Activated T-cell treated with anti-CD3 and anti-CD28 coated beads, Interleukin-2, amount 50 U/mL, for 24 hours (primary cell): ENCODE data around the gene HES2.
"Not testable (repeated sequence)": the region's sequence is repeated elsewhere in the genome, so short reads cannot be mapped to it uniquely, and the experiment has no call there.

Experiments
- DNase-seq: peaks from one replicate; pipeline ENCODE4 v3.0.0-alpha.2; 2020
- H3K27ac Mint-ChIP-seq: 2 replicates; pipeline ENCODE4 v1.8.0; 2020; ENCODE audit warnings: mild to moderate bottlenecking, mixed read lengths
- H3K27me3 Mint-ChIP-seq: 2 replicates; pipeline ENCODE4 v1.8.0; 2020; ENCODE audit warnings: mixed read lengths
- H3K36me3 Mint-ChIP-seq: 2 replicates; pipeline ENCODE4 v1.8.0; 2020; ENCODE audit warnings: low read depth, mixed read lengths
- H3K4me1 Mint-ChIP-seq: 2 replicates; pipeline ENCODE4 v1.8.0; 2020; ENCODE audit warnings: low read depth, mixed read lengths
- H3K4me3 Mint-ChIP-seq: 2 replicates; pipeline ENCODE4 v1.8.0; 2020; ENCODE audit warnings: mild to moderate bottlenecking, moderate library complexity, mixed read lengths
- H3K9me3 Mint-ChIP-seq: 2 replicates; pipeline ENCODE4 v1.8.0; 2020; ENCODE audit warnings: mixed read lengths

HES2 gene

GRCh38 chr1:6399294-6399693 lies 20.4 kb downstream of the HES2 start:
- no peak for DNase-seq
- H3K27ac Mint-ChIP-seq: no peak overlapping the region
- no peak overlapping the region for H3K4me3 Mint-ChIP-seq
- H3K4me1 Mint-ChIP-seq: peaks cover 10% of the 10 kb centered on the region
- peaks cover 4% of the 10 kb centered on the region for H3K27me3 Mint-ChIP-seq
- no peaks in the 10 kb centered on the region for H3K36me3 Mint-ChIP-seq
- H3K9me3 Mint-ChIP-seq: no peaks in the 10 kb centered on the region

GRCh38 chr1:6397844-6398441 lies 21.8 kb downstream of the HES2 start:
- Mint-ChIP-seq H3K4me1 (peaks cover 13% of the 10 kb centered on the region), H3K4me3 (no peak overlapping the region), H3K9me3 (no peaks in the 10 kb centered on the region), H3K36me3 (peaks cover 2% of the 10 kb centered on the region), H3K27ac (no peak overlapping the region), H3K27me3 (peaks cover 3% of the 10 kb centered on the region)
- DNase-seq: no peak

GRCh38 chr1:6396998-6397397 lies 22.7 kb downstream of the HES2 start:
- Mint-ChIP-seq H3K36me3 (peaks cover 5% of the 10 kb centered on the region), H3K4me3 (no peak overlapping the region), H3K27me3 (no peaks in the 10 kb centered on the region), H3K4me1 (peaks cover 18% of the 10 kb centered on the region), H3K9me3 (no peaks in the 10 kb centered on the region), H3K27ac (no peak overlapping the region)
- DNase-seq: no peak

GRCh38 chr1:6395781-6396244 lies 23.9 kb downstream of the HES2 start:
- peaks cover 25% of the 10 kb centered on the region for H3K4me1 Mint-ChIP-seq
- H3K27ac Mint-ChIP-seq: not testable (repeated sequence)

GRCh38 chr1:6395130-6395529 lies 24.6 kb downstream of the HES2 start:
- H3K27ac Mint-ChIP-seq: peak overlapping the region; percentile 84
- not testable (repeated sequence) for H3K36me3 Mint-ChIP-seq, H3K4me3 Mint-ChIP-seq, H3K27me3 Mint-ChIP-seq, DNase-seq, H3K9me3 Mint-ChIP-seq
- peaks cover 25% of the 10 kb centered on the region for H3K4me1 Mint-ChIP-seq

More at GRCh38 chr1:6395781-6396244, 23.9 kb downstream of the HES2 start:
- H3K9me3 Mint-ChIP-seq, H3K36me3 Mint-ChIP-seq, H3K4me3 Mint-ChIP-seq, DNase-seq, H3K27me3 Mint-ChIP-seq: not testable (repeated sequence)

- no peaks in the 10 kb centered on the region for H3K27me3 Mint-ChIP-seq
- H3K4me1 Mint-ChIP-seq: peaks cover 30% of the 10 kb centered on the region
- peak within 1 kb of the TSS; percentile 95 for H3K27ac Mint-ChIP-seq
- no peaks in the 10 kb centered on the region for H3K9me3 Mint-ChIP-seq
- H3K36me3 Mint-ChIP-seq: peaks cover 15% of the 10 kb centered on the region
- peak; percentile 94 for DNase-seq
- peak within 1 kb of the TSS; percentile 86 for H3K4me3 Mint-ChIP-seq
These were observed 26.1 kb downstream of the HES2 start, which contains the start of gene ACOT7 for GRCh38 chr1:6393400-6394187. ACOT7 (minus strand) TSS chr1:6393767; CDS start chr1:6393399, 368 bp downstream.

GRCh38 chr1:6392809-6393399 lies 26.8 kb downstream of the HES2 start:
- H3K9me3 Mint-ChIP-seq: no peaks in the 10 kb centered on the region
- no peak for DNase-seq
- H3K36me3 Mint-ChIP-seq: peaks cover 15% of the 10 kb centered on the region
- H3K4me1 Mint-ChIP-seq: peaks cover 30% of the 10 kb centered on the region
- H3K4me3 Mint-ChIP-seq: peak overlapping the region; percentile 86
- peak overlapping the region; percentile 92 for H3K27ac Mint-ChIP-seq
- no peaks in the 10 kb centered on the region for H3K27me3 Mint-ChIP-seq

- DNase-seq: no peak
- Mint-ChIP-seq H3K36me3 (peaks cover 15% of the 10 kb centered on the region), H3K4me3 (peak overlapping the region; percentile 86), H3K27ac (peak overlapping the region; percentile 77), H3K27me3 (no peaks in the 10 kb centered on the region), H3K4me1 (peaks cover 30% of the 10 kb centered on the region), H3K9me3 (no peaks in the 10 kb centered on the region)
These were observed 27.5 kb downstream of the HES2 start for GRCh38 chr1:6391951-6392808.

- H3K4me1 Mint-ChIP-seq: peaks cover 26% of the 10 kb centered on the region
- no peak overlapping the region for H3K4me3 Mint-ChIP-seq
- no peak for DNase-seq
- H3K27ac Mint-ChIP-seq: no peak overlapping the region
- peaks cover 20% of the 10 kb centered on the region for H3K36me3 Mint-ChIP-seq
- no peaks in the 10 kb centered on the region for H3K9me3 Mint-ChIP-seq
- H3K27me3 Mint-ChIP-seq: no peaks in the 10 kb centered on the region
These were observed 29.7 kb downstream of the HES2 start for GRCh38 chr1:6389971-6390370.

- Mint-ChIP-seq H3K9me3 (no peaks in the 10 kb centered on the region), H3K27me3 (no peaks in the 10 kb centered on the region), H3K36me3 (peaks cover 15% of the 10 kb centered on the region), H3K4me1 (peaks cover 7% of the 10 kb centered on the region), H3K4me3 (no peak overlapping the region), H3K27ac (no peak overlapping the region)
- no peak for DNase-seq
These were observed 33.3 kb downstream of the HES2 start for GRCh38 chr1:6386371-6386949.

- no peaks in the 10 kb centered on the region for H3K27me3 Mint-ChIP-seq
- no peak for DNase-seq
- H3K27ac Mint-ChIP-seq: no peak overlapping the region
- peaks cover 15% of the 10 kb centered on the region for H3K36me3 Mint-ChIP-seq
- no peaks in the 10 kb centered on the region for H3K9me3 Mint-ChIP-seq
- H3K4me3 Mint-ChIP-seq: no peak overlapping the region
- H3K4me1 Mint-ChIP-seq: peaks cover 5% of the 10 kb centered on the region
These were observed 34.1 kb downstream of the HES2 start for GRCh38 chr1:6385488-6386191.

- no peak overlapping the region for H3K4me3 Mint-ChIP-seq
- H3K9me3 Mint-ChIP-seq: peaks cover under 1% of the 10 kb centered on the region
- H3K36me3 Mint-ChIP-seq: peaks cover 14% of the 10 kb centered on the region
- DNase-seq: no peak
- no peak overlapping the region for H3K27ac Mint-ChIP-seq
- H3K27me3 Mint-ChIP-seq: no peaks in the 10 kb centered on the region
- H3K4me1 Mint-ChIP-seq: peaks cover 3% of the 10 kb centered on the region
These were observed 34.8 kb downstream of the HES2 start for GRCh38 chr1:6384962-6385361.

GRCh38 chr1:6384135-6384534 lies 35.6 kb downstream of the HES2 start:
- H3K27me3 Mint-ChIP-seq: no peaks in the 10 kb centered on the region
- peaks cover 2% of the 10 kb centered on the region for H3K9me3 Mint-ChIP-seq
- H3K4me3 Mint-ChIP-seq: no peak overlapping the region
- no peak overlapping the region for H3K27ac Mint-ChIP-seq
- H3K4me1 Mint-ChIP-seq: no peaks in the 10 kb centered on the region
- peaks cover 14% of the 10 kb centered on the region for H3K36me3 Mint-ChIP-seq
- no peak for DNase-seq
